CD14-positive monocyte (primary cell): ENCODE results near the gene LPIN2. TPM values are rescaled to one million over a fixed set of nuclear protein-coding genes. Genes with fewer than 3 reads are reported as not detected.

ENCODE experiments used
- DNase-seq, 3 donors: peaks; one replicate each; pipeline ENCODE4 v3.0.0-alpha.2; 2011 to 2022
- H2AFZ ChIP-seq: 2 replicates; pipeline ENCODE4 v1.6.0; 2012; ENCODE audit warnings: mild to moderate bottlenecking, low read depth, low read length, inconsistent platforms; ENCODE audit not compliant: insufficient read depth, poor library complexity, severe bottlenecking
- H3K27ac ChIP-seq, 2 donors: 1 replicate in 1 of 2; 2 replicates in 1 of 2; pipeline ENCODE4 v1.5.1; 2012 to 2013; ENCODE audit warnings: low read length in 2 of 2, control low read depth in 1 of 2, inconsistent platforms in 1 of 2, low read depth in 1 of 2, mild to moderate bottlenecking in 1 of 2
- H3K27me3 ChIP-seq, 2 donors: one replicate each; pipeline versions ENCODE4 v1.6.0 to v1.6.1; 2011 to 2013; ENCODE audit warnings: low read length in 2 of 2; ENCODE audit not compliant: control insufficient read depth in 2 of 2, insufficient read depth in 2 of 2
- H3K36me3 ChIP-seq, 2 donors: replicated peaks in 1 of 2; 1 replicate in 1 of 2; 2 replicates in 1 of 2; pipeline versions ENCODE4 v1.5.1 to v1.6.1; 2012 to 2013; ENCODE audit warnings: low read length in 2 of 2, control low read depth in 1 of 2, inconsistent platforms in 1 of 2, mild to moderate bottlenecking in 1 of 2; ENCODE audit not compliant: insufficient read depth in 2 of 2, control insufficient read depth in 1 of 2
- H3K4me1 ChIP-seq, 2 donors: 1 replicate in 1 of 2; 2 replicates in 1 of 2; pipeline versions ENCODE4 v1.5.1 to v1.6.1; 2012 to 2013; ENCODE audit warnings: low read length in 2 of 2, control low read depth in 1 of 2, inconsistent platforms in 1 of 2, mild to moderate bottlenecking in 1 of 2, moderate library complexity in 1 of 2; ENCODE audit not compliant: insufficient read depth in 2 of 2, control insufficient read depth in 1 of 2
- H3K4me2 ChIP-seq: replicated peaks from 2 replicates; pipeline ENCODE3; 2012; ENCODE audit warnings: low read length, moderate library complexity, mild to moderate bottlenecking; ENCODE audit not compliant: poor library complexity, severe bottlenecking; ENCODE audit errors: extremely low read depth
- H3K4me3 ChIP-seq, 3 experiments: fragments of 200-600 bp in 1 of 3; sonication (generic) in 1 of 3; replicated peaks in 1 of 3; 1 replicate in 2 of 3; 2 replicates in 1 of 3; pipeline ENCODE4 v1.5.1; 2011 to 2013; ENCODE audit warnings: low read length in 3 of 3, mild to moderate bottlenecking in 3 of 3, control low read depth in 2 of 3, low read depth in 2 of 3, inconsistent platforms in 1 of 3, moderate library complexity in 1 of 3
- H3K79me2 ChIP-seq: 2 replicates; pipeline ENCODE4 v1.6.0; 2012; ENCODE audit warnings: mild to moderate bottlenecking, control low read depth, inconsistent platforms, low read length, moderate library complexity; ENCODE audit not compliant: insufficient read depth
- H3K9ac ChIP-seq: 2 replicates; pipeline ENCODE4 v1.6.0; 2017; ENCODE audit warnings: low read length, mild to moderate bottlenecking; ENCODE audit not compliant: insufficient read depth, poor library complexity, severe bottlenecking
- H3K9me3 ChIP-seq, 2 donors: replicated peaks in 1 of 2; 1 replicate in 1 of 2; 2 replicates in 1 of 2; pipeline versions ENCODE4 v1.5.1 to v1.6.1; 2012 to 2013; ENCODE audit warnings: low read length in 2 of 2, control low read depth in 1 of 2; ENCODE audit not compliant: control insufficient read depth in 1 of 2, insufficient read depth in 1 of 2
- H4K20me1 ChIP-seq: 2 replicates; pipeline ENCODE4 v1.6.0; 2012; ENCODE audit warnings: mild to moderate bottlenecking, low read length, control low read depth, moderate library complexity; ENCODE audit not compliant: insufficient read depth
- H3K27ac Mint-ChIP-seq, 7 donors: one replicate each; pipeline ENCODE4 v1.8.0; 2020; ENCODE audit warnings: mild to moderate bottlenecking in 7 of 7, mixed read lengths in 7 of 7, moderate library complexity in 6 of 7, inconsistent platforms in 2 of 7
- H3K27me3 Mint-ChIP-seq, 3 donors: one replicate each; pipeline ENCODE4 v1.8.0; 2021 to 2022; ENCODE audit warnings: low read depth in 3 of 3, mild to moderate bottlenecking in 3 of 3, mixed read lengths in 3 of 3, moderate library complexity in 3 of 3, inconsistent platforms in 1 of 3
- H3K36me3 Mint-ChIP-seq, 2 donors: one replicate each; pipeline ENCODE4 v1.8.0; 2020; ENCODE audit warnings: mixed read lengths in 2 of 2, inconsistent platforms in 1 of 2, mild to moderate bottlenecking in 1 of 2
- H3K4me1 Mint-ChIP-seq: one replicate; pipeline ENCODE4 v1.8.0; 2020; ENCODE audit warnings: mild to moderate bottlenecking, mixed read lengths
- H3K4me3 Mint-ChIP-seq, 2 donors: one replicate each; pipeline ENCODE4 v1.8.0; 2020; ENCODE audit warnings: mild to moderate bottlenecking in 2 of 2, mixed read lengths in 2 of 2, moderate library complexity in 1 of 2
- H3K9me3 Mint-ChIP-seq, 7 donors: one replicate each; pipeline ENCODE4 v1.8.0; 2020 to 2022; ENCODE audit warnings: mixed read lengths in 7 of 7, mild to moderate bottlenecking in 6 of 7, moderate library complexity in 6 of 7, inconsistent platforms in 2 of 7
- CTCF ChIP-seq: fragments of 200-600 bp; IDR thresholded peaks from one replicate; pipeline ENCODE4 v1.8.0; 2022; ENCODE audit warnings: antibody characterized with exemption, mild to moderate bottlenecking
- WGBS: methylation state at CpG from one replicate; pipeline ENCODE4 v1.1.5; 2013; ENCODE audit warnings: missing lambda C conversion rate; ENCODE audit not compliant: insufficient coverage; 5-methylcytosine and 5-hydroxymethylcytosine counted together
- intact Hi-C, 2 donors: fragments of 100-400 bp; cut with micrococcal nuclease; formaldehyde crosslinking; loops; one replicate each; pipeline versions ENCODE4 v1.15.0 to v1.15.1; 2023
- polyA plus RNA-seq, 3 donors: library from polyadenylated mRNA; depleted of rRNA in 1 of 3; unstranded in 2 of 3; stranded (reverse) in 1 of 3; fragments of 300-500 nt in 2 of 3; fragments of >200 nt in 1 of 3; fragmentation: Illumina TruSeq in 2 of 3; gene quantifications; 1 replicate in 2 of 3; 2 replicates in 1 of 3; pipeline ENCODE4 v1.2.3, GENCODE V29; 2012 to 2021

Gene LPIN2
- polyA plus RNA-seq, 3 donors = 9.3 to 16.3 (median 10.3) TPM

GRCh38 chr18:2966560-2966959 lies 46.4 kb downstream of the LPIN2 start:
- Mint-ChIP-seq H3K27me3 (peaks cover 0 to 5% (median 0%) of the 10 kb centered on the region in 3 donors), H3K9me3 (peaks cover 0 to 3% (median 0%) of the 10 kb centered on the region in 7 donors), H3K36me3 (peaks cover 0 to 5% of the 10 kb centered on the region in 2 donors), H3K4me1 (peaks cover 68% of the 10 kb centered on the region), H3K4me3 (no peak overlapping the region), H3K27ac (peak overlapping the region in 1 of 7 donors; percentile 46)
- Histone ChIP-seq H3K4me2 (no peak overlapping the region), H3K79me2 (peaks cover 83% of the 10 kb centered on the region), H3K36me3 (no peaks in the 10 kb centered on the region), H3K4me1 (peaks cover 59 to 77% of the 10 kb centered on the region in 2 donors), H2AFZ (no peak overlapping the region), H3K9me3 (no peaks in the 10 kb centered on the region), H3K27ac (peak overlapping the region in 1 of 2 donors; percentile 96), H4K20me1 (no peaks in the 10 kb centered on the region), H3K27me3 (no peaks in the 10 kb centered on the region), H3K4me3 (no peak overlapping the region), H3K9ac (no peak overlapping the region)
- intact Hi-C loops = loop anchor here in 1 of 2 donors (10.0 kb wide), 1 partner anchor 628 kb away; no protein-coding TSS in a partner anchor
- no peak for DNase-seq
- no peak for TF ChIP-seq CTCF
- WGBS = 100% methylated on average over 1 of the region's 4 CpGs

- intact Hi-C loops = loop anchor here in 1 of 2 donors (10.0 kb wide), 1 partner anchor 629 kb away; no protein-coding TSS in a partner anchor
- peak overlapping the region in 1 of 7 donors; percentile 32 for H3K27ac Mint-ChIP-seq
- no peak for TF ChIP-seq CTCF
- 100% methylated on average over 3 of the region's 4 CpGs for WGBS
- H3K4me3 Mint-ChIP-seq = no peak overlapping the region
- H3K36me3 Mint-ChIP-seq = peaks cover 0 to 5% of the 10 kb centered on the region in 2 donors
- peaks cover 0 to 5% (median 0%) of the 10 kb centered on the region in 3 donors for H3K27me3 Mint-ChIP-seq
- no peaks in the 10 kb centered on the region for H3K9me3 ChIP-seq
- no peak overlapping the region for H2AFZ ChIP-seq
- no peak overlapping the region for H3K4me3 ChIP-seq
- no peak for DNase-seq
- peaks cover 89% of the 10 kb centered on the region for H3K79me2 ChIP-seq
- H3K36me3 ChIP-seq = no peaks in the 10 kb centered on the region
- H3K27me3 ChIP-seq = no peaks in the 10 kb centered on the region
- peaks cover 0 to 3% (median 0%) of the 10 kb centered on the region in 7 donors for H3K9me3 Mint-ChIP-seq
- peaks cover 68% of the 10 kb centered on the region for H3K4me1 Mint-ChIP-seq
- no peak overlapping the region for H3K27ac ChIP-seq
- no peak overlapping the region for H3K4me2 ChIP-seq
- no peaks in the 10 kb centered on the region for H4K20me1 ChIP-seq
- H3K4me1 ChIP-seq = peaks cover 59 to 77% of the 10 kb centered on the region in 2 donors
- no peak overlapping the region for H3K9ac ChIP-seq
Observed at GRCh38 chr18:2965797-2966196, 47.1 kb downstream of the LPIN2 start.
